Gastroesophageal sphincter (tissue), 3 donors: ENCODE measurements around the gene HLA-DMB.
A peak's percentile ranks its signal among the peaks of the same experiment; 100 is the strongest.

Experiments used
- EP300 ChIP-seq: sonication (generic); formaldehyde crosslinking; IDR thresholded peaks from one replicate; pipeline ENCODE4 v1.6.1; 2017; ENCODE audit warnings: antibody characterized with exemption, mild to moderate bottlenecking
- POLR2A ChIP-seq, 2 donors: fragments of 450-650 bp; IDR thresholded peaks; one replicate each; pipeline ENCODE4 v1.6.1; 2017; ENCODE audit warnings: antibody characterized with exemption in 2 of 2, mild to moderate bottlenecking in 2 of 2, moderate library complexity in 1 of 2
- POLR2AphosphoS5 ChIP-seq: sonication (generic); formaldehyde crosslinking; IDR thresholded peaks from one replicate; pipeline ENCODE4 v1.6.1; 2017; ENCODE audit warnings: antibody characterized with exemption
- TF ChIP-seq, protein P1 (sequence below), 4 experiments: fragments of 200-600 bp in 2 of 4; fragments of 450-650 bp in 2 of 4; sonication (generic) in 1 of 4; IDR thresholded peaks; one replicate each; pipeline ENCODE4 v1.5.1; 2017 to 2019; ENCODE audit warnings: antibody characterized with exemption in 4 of 4, mild to moderate bottlenecking in 2 of 4, moderate library complexity in 2 of 4

DNA sequence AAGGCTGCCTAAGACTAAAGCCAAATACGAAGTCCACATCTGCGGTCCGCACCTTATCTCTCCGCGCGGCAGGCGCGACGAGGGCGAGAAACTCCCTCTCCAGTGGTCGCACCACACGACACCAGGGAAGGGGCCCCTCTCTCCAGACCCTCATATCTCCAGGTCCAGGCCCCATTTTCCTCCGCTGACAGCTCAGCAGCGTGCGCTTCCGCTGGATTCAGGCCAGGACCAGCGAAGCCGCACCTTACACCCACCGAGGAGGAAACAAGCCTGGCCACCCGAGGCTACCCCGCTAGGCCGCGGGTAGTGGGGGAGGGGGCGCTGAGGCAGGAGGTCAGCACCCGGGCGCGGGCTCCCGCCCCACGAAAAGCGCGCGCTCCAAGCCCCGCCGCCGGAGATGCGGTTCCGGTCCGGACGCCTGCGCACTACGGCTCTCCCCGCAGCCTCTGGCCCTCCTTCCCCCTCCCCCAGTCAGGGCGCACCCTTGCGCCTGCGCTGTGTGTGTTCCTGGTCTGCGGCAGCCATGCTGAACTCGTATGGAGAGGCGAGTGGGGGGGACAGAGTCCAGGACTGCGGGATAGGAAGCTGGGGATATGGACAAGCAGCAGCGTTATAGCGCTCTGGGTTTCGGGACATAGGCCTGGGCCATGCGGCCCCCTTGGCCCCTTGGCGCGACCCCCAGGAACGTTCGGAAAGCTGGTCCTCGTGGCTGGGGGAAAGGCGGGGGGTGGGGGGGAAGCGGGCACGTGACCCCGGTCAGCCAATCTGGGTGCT lies 27.5 kb upstream of the HLA-DMB start, which contains the start of gene BRD2:
- TF ChIP-seq POLR2A (IDR thresholded peaks at IDR 0.05): peak; percentile 85 to 87
- TF ChIP-seq, protein P1, sequence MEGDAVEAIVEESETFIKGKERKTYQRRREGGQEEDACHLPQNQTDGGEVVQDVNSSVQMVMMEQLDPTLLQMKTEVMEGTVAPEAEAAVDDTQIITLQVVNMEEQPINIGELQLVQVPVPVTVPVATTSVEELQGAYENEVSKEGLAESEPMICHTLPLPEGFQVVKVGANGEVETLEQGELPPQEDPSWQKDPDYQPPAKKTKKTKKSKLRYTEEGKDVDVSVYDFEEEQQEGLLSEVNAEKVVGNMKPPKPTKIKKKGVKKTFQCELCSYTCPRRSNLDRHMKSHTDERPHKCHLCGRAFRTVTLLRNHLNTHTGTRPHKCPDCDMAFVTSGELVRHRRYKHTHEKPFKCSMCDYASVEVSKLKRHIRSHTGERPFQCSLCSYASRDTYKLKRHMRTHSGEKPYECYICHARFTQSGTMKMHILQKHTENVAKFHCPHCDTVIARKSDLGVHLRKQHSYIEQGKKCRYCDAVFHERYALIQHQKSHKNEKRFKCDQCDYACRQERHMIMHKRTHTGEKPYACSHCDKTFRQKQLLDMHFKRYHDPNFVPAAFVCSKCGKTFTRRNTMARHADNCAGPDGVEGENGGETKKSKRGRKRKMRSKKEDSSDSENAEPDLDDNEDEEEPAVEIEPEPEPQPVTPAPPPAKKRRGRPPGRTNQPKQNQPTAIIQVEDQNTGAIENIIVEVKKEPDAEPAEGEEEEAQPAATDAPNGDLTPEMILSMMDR (IDR thresholded peaks at IDR 0.05): no peak
- peak; percentile 83 for TF ChIP-seq POLR2AphosphoS5
- TF ChIP-seq EP300: no peak
